Activated naive CD4-positive, alpha-beta T cell treated with anti-CD3 and anti-CD28 coated beads for 36 hours (primary cell): ENCODE results near the gene NUP155. TPM values are rescaled to one million over a fixed set of nuclear protein-coding genes. Genes with fewer than 3 reads are reported as not detected.

Experiments
- total RNA-seq, 2 experiments: library from RNA; stranded (reverse); gene quantifications; one replicate each; pipeline ENCODE4 v1.2.3, GENCODE V29; 2021

Gene NUP155
- total RNA-seq, 2 experiments from 2014 or later, result 79.2 to 87.8 TPM

Other genes starting within 250 kb of the NUP155 start
- gene CPLANE1, start 121.7 kb downstream of the NUP155 start, total RNA-seq, result 1 to 10 TPM; 3.6 to 5.2 TPM
- 10 to 100 TPM; 37.4 to 39.0 TPM for gene WDR70, start 8.2 kb upstream of the NUP155 start, total RNA-seq